SIG-M5 (cell line): ENCODE results near the gene PPP1R16B.

Source experiments
- DNase-seq: peaks from one replicate; lab custom pipeline; 2025; lab: John Stamatoyannopoulos, UW

PPP1R16B gene

DNA sequence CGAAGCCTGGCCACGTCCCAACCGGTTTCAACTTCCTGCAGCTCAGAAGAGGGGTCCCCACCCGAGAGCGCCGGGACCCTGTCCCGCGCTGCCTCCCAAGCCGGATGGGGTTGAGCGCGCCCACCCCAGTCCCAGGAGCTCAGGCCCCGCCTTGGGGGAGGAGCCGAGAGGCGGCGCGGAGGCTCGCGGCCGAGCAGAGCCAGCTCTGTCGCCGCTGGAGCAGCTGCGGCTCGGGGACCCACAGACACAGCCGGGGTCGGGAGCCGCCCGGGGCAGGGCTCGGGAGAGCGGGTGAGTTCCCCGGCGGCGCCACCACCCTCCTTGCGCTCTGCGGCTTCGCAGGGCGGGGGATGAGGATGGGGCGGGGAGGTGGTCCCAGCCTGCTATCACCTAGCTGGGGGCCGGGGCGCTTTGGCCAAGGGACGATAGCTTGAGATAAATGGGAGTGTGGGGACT lies at the start of gene PPP1R16B:
Gene PPP1R16B (plus strand): TSS at position 196 of the 456 bp plus-strand sequence. CDS start 30,229 bp downstream, outside the sequence.
- no peak for DNase-seq

DNA sequence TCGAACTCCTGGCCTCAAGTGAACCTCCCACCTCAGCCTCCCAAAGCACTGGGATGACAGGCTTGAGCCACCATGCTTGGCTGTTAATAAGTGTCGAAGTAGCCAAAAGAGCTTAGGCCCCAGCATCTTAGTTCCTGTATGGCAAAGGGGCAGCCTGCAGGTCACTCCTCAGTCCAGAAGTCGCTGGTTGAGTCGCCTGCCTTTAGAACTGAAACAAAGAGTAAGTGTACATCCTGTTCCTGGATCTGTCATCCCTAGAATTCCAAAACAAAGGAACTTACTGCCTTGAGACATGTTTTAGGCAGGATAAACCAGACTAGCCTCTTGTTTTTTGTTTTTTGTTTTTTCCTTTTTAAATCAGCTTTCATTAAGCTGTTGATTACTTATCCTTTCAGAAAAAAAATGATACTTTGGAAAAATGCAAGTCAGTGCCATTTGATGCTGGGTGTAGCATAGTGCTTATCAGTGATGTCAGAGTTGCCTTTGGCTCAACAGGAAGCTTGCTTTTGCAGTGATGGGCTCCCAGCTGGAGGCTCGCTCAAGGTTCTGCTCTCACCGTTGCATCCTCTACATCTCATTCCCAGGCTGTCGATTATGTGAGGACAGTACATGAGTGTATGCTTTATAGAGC lies 48.2 kb upstream of the PPP1R16B start:
- no peak for DNase-seq

DNA sequence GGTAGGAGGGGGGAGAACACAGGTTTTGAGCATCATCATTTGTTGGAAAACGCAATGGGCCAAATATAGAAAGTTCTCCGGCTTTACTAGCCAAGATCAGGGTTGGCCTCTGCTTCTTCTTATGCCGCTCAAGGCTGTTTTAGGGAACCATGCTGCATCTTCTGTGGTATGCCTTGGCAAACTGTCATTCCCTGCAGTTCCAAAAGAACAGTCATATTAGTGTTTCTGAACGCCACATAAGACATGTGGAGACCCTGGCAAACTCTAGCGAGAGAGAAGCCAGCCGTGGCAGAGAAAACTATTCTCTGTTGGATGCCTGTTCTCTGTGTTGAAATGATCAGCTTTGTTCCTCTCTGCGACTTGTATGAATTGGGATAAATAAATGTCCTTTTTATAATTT lies 46.4 kb upstream of the PPP1R16B start:
- DNase-seq = no peak

DNA sequence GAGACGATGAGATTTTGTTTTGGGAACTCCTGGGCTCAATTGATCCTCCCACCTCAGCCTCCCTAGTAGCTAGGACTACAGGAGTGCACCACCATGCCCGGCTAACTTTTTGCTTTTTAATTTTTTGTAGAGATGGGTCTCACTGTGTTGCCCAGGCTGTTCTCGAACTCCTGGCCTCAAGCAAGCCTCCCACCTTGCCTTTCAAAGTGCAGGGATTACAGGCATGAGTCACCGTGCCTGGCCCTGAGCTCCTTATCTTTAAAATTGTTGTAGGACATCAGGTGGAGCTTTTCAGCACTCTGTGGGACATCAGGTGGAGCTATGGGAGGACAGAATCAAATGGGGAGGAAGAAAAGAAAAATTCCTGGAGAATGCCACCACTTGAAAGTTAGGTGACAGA lies 44.5 kb upstream of the PPP1R16B start:
- no peak for DNase-seq

DNA sequence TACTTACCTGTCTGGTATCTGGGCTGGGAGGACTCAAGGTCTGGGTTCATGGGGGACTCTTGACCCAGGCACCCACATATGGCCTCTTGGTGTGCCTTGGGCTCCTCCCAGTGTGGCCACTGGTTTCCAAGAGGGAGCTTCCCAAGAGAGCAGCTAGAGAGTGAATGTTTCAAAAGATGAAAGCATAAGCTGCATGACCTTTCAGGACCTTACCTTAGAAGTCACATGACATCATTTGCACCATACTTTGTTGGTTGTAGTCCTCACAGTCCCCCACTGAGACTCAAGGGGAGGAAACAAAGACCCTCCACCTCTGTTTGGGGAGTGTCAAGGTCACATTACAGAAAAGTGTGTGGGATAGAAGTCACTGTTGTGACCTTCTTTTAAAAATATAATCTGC lies 43.3 kb upstream of the PPP1R16B start:
- DNase-seq = no peak

DNA sequence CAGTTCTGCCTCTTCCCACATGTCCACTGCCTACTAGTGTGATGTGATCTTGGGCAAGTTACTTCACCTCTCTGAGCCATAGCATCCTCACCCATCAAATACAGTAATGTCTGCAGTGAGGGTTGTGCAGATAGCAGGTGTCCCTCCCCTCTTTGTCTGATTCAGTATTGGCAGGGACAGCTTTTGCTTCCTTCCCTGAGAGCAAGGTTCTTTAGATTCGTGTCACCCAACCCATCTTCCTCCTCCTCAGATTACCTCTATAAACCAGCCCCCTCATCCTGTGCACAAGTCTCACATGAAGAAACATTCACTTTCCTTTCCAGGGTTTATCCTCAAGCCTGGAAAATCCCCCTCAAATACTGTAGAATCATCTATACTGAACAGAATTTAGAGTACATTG lies 41.9 kb upstream of the PPP1R16B start:
- no peak for DNase-seq

DNA sequence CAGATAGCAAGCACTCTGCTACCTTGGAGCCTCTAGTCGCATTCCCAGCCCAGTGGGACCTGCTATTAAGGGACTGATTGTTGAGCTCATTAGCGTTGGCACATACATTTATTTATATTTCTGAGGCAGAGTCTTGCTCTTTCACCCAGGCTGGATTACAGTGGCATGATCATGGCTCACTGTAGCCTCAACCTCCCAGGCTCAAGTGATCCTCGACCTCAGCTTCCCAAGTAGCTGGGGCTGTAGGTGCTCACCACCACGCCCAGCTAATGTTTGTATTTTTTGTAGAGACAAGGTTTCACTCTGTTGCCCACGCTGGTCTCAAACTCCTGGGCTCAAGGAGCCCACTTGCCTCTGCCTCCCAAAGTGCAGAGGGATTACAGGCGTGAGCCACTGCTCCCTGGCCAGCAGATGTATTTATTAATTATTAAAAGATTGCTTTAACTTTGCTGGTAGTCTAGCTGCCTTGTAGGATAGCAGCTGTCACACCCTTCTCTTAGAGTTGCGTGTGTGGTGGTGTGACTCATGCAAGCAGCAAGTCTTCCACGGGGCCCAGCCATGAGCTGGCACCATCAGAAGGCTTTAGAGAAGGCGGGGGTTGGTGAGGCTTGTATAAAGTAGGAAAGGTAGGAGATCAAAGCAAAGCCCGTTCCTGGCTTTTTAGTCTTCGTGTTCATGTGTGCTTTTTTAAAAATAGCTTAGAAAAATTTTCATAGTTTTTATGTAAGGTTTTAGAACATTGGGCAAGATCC lies 40.8 kb upstream of the PPP1R16B start:
- DNase-seq = no peak

DNA sequence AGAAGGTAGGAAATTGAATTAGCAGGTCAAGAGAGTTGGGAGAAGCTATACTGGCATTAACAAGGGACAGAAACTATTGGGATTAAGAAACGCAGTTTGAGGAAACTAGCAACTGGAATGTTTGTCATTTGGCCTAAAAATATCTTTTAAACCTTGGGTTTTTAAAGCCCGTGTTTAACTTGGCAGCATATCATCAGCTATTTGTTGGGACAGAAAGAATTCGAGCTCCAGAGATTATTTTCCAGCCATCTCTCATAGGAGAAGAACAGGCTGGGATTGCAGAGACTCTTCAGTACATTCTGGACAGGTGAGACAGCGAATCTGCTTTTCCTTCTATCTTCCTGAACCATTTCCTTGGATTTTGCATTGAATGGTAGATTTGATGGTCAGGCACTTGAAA lies 39.4 kb upstream of the PPP1R16B start:
- no peak for DNase-seq

DNA sequence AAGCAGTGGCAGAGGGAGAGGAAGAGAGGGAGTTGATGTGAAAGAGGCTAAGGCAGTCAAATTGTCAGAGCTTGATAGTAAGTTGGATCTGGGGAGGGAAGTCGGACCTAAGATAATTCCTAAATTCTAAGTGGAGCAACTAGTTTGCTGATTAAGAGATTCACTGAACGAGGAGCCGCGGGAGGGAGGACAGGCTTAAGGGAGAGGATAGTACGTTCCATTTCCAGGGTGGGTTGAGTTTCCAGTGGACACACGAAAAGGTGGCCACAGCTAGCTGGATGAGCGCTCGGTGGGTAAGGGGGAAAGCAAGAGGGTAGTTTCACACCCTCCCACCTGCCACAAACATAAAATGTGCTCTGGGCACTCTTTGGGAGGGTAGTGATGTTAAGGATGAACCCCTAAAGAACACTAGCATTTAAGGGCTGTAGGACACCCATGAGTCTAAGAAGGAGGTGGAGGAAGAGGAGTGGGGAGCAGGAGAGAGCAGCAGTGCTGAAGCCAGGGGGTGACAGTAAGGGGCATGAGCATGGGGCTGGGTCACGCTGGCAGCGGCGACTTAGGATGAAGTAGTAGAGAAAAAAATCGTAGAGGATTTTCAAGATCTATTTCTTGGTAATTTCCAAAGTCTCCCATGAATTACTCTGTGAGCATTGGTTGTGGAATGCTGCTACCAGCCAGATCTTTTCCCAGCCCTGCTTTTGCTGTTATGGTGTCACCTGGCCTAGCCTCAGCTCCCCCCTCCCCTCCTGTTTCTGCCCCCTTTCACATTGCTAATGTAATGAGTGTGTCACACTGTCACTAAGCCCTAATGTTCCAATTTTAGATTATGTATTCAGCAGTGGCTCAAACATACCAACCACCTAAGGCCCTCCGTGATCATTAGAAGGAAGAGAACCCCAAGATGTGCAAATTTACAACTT lies 35.9 kb upstream of the PPP1R16B start:
- no peak for DNase-seq

DNA sequence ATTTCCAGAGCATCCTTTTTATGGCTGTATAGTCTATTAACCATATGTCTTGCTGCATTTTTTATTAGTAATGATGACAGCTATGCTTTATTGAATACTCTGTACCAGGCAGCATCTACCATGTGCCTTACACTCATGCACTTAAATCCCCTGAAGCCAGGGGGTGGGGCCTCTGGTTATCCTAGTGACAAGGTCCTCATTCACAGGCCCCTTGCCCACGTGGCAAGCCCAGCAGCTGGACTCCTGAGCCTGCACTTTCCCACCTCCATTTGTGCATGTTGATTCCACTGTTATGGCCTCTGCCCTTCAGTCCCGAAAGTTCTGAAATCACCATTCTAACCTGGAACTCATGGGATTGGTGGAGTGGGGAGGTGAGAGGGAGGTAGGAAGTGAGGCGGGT lies 35.0 kb upstream of the PPP1R16B start:
- DNase-seq = no peak

DNA sequence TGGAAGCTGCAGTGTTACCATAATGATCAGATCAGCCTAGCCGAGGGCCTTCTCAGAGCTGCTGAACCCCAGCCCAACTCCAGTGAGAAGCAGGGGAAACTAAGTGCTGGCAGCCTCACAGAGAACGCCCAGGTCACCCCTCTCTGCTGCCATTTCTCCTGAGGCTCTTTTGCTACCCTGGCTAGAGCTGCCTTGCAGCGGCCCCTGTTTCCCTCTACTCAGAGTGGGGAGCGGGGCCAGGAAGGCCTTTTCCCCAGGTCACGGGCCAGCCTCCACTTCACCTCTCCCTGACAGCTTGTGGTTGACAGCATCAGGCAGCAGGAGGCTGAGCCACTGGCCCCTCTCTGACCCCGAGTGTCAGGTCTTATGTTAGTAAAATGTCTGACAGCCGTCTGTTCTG lies 34.5 kb upstream of the PPP1R16B start:
- DNase-seq = no peak

DNA sequence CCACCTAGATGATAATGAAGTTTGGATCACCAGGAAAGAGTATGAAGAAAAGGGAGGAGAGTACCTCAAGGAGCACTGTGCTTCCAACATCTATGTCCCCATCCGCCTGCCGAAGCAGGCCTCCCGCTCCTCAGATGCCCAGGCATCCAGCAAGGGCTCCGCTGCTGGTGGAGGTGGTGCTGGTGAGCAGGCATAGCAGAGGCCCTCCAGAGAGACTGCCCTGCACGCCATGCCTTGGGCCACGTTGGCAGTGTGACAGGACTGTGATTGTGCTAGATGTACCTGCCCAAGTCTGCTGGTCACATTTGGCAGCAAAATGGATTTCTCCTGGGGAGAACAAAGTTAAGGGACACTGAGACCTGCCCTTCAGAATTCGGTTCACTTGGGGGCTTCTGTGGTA lies 33.9 kb upstream of the PPP1R16B start:
- no peak for DNase-seq

DNA sequence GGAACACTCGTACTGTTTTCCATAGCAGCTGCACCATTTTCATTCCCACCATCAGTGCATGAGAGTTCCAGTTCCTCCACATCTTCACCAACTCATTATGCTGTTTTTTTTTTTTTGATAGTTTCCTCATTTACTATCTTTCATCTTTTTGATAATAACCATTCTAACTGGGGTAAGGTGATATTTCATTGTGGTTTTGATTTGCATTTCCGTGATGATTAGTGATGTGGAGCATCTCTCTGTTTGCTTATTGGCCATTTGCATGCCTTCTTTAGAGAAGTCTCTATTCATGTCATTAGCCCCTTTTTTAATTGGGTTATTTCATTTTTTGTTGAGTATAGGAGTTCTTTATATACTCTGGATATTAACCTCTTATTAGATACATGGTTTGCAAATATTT lies 31.3 kb upstream of the PPP1R16B start:
- DNase-seq = no peak

DNA sequence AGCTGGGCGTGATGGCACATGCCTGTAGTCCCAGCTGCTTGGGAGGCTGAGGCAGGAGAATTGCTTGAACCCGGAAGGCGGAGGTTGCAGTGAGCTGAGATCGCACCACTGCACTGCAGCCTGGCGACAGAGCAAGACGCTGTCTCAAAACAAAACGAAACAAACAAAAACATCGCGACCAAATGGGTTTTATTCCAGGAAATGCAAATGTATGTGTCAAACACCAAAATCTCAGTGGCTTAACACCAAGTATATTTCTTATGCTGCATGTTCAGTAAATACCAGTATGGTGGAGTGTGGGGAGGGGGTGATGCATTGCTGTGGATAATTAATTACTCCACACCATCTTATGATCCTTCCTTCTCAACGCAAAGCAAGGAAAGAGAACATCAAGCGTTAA lies 29.1 kb upstream of the PPP1R16B start:
- DNase-seq = no peak

DNA sequence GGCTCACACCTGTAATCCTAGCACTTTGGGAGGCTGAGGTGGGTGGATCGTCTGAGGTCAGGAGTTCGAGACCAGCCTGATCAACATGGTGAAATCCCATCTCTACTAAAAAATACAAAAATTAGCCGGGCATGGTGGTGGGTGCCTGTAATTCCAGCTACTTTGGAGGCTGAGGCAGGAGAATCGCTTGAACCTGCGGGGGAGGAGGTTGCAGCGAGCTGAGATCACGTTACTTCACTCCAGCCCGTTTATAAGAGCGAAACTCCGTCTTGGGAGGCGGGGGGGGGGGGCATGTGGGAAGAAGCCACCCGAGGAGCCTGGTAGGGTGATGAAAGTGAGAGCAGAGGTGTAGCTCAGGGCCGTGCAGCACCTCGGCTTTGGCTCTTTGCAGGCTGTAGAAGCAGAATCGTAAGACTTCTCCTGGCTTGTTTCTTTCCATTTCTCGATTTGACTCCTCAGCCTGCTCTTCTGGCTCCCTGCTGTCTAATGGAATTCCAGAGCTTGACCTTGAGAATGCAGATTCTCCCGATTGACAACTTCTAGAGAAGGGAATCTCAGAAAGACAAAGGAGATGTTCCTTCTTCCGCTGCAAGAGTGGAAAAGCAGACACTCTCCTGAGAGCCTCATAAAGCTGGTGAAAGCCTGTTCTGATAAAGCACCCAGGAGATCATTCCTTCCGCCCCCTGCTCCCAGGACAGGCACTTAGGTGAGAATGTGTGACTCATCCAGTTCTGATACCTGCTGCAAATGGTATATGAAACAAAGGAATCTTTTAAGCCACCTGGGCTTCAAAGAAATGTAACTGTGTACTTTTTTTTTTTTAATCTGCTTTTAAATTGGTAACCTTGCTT lies 26.0 kb upstream of the PPP1R16B start:
- no peak for DNase-seq

DNA sequence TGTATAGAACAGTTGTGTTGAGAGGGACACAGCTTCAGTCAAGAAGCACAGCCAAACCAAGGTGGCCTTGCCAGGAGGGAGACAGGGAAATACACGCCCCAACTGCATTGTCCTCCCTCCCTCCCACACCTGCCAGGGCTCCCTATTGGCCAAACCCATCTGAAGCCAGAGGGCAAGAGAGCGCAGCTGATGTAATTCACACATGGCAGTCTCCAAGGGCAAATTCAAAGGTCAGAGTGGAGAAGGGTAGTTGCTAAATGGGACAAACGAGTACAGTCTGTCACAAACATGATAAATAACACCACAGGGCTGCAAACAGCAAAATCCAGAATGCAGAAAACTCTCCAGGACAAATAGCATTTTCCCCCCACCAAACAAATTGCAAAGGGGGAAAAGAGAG lies 23.2 kb upstream of the PPP1R16B start:
- no peak for DNase-seq

DNA sequence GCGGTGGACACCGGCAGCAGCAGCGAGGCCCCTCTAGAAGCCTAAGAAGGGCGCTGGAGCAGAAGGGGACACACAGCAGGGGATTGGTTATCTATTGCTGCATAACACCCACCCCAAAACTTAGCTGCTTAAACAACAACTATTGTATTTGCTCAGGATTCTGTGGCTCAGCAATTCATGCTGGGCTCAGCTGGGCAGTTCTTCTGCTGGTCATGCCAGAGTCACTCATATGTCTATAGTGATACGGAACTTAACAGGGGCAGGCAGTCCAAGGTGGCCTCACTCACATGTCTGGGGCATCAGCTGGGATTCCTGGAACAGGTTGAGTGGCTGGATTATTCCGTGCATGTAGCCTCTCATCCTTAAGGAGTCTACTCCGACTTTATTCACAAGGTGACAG lies 17.6 kb upstream of the PPP1R16B start:
- no peak for DNase-seq

DNA sequence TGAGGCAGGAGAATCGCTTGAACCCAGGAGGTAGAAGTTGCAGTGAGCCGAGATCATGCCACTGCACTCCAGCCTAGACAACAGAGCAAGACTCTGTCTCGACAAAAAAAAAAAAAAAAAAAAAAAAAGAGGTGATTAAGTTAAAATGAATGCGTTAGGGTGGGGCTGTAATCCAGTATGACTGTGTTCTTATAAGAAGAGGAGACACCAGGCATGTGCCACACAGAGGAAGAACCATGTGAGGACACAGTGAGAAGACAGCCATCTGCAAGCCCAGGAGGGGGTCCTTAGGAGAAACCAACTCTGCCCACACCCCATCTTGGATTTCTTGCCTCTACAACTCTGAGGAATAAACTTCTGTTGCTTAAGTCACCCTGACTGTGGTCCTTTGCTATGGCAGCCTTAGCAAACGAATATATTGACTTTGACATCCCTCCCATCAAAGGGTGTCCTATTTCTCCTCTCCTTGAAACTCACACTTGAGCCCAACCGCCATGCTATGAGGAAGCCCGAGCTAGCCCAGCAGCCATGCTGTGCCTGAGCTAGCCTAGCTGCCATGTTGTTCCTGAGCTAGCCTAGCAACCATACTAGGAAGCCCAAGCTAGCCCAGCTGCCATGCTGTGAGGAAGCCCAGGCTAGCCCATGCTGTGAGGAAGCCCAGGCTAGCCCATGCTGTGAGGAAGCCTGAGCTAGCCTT lies 15.8 kb upstream of the PPP1R16B start:
- no peak for DNase-seq

DNA sequence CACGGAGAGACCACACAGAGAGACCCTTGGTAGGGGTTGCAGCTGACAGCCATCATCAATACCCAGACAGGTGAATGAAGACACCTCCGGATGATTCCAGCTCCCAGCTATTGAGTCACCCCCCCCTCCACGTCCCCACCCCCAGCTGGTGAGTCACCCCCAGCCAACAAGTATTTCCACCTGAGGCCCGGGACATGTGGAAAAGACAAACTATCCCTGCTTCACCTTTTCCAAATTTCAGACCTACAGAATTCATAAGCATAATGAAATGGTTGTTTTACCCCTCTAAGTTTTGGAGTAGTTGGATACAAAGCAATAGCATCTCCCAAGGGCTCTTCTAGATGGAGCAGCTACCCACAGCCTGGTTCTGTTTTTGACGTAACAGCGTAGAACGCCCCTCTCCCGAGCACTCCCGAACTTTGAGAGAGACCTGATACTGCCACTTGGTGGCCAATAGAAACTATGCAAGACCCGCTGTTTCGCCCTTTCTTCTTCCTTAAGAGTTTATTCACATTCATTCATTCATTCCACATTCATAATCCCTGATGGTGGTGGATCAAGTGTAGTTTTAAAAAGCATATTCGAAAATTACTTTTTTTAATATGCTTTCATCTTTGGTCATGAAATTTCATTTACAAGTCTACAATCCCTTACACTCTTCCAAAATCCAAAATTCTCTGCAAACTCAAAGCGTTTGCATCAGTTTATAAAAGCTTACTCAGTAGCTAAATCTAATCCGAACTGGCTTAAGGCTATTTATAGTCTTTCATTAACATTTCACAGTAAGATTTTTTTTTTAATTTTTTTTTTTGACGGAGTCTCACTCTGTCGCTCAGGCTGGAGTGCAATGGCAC lies 15.1 kb upstream of the PPP1R16B start:
- no peak for DNase-seq

DNA sequence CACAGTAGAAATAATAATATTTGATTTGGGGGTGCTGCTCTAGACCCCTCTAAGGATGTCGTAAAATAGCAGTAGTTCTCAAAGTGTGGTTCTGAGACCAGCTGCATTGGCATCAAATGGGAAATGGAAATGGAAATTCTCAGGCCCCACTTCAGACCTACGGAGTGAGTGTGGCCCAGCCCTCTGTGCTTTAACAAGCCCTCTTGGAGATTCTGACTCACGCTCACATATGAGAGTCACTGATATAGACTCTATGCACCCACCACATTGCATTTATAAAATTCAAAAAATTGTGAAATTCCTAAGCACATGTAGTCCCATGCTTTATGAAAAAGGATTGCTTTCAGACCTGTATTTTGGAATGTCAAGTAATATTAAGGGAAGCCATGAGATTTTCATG lies 14.2 kb upstream of the PPP1R16B start:
- DNase-seq = no peak
